ENCODE measurements around the gene VWA5B1.
A peak's percentile ranks its signal among the peaks of the same experiment; 100 is the strongest.

The VWA5B1 gene

DNA sequence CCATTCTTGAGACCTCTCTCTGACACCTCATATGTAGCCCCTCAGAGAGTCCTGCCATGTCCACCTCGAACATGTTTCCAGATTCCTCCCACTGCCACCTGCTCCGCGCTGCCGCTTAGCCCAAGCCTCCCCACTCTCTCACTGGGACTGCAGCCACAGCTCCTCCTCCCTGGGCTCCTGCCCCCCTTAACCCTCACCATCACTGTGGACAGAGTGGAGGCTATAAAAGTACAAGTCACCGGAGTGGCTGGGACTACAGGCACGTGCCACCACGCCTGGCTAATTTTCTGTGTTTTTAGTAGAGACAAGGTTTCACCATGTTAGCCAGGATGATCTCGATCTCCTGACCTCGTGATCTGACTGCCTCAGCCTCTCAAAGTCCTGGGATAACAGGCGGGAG is 77.0 kb downstream of the VWA5B1 start:
- TF ChIP-seq, protein P1, sequence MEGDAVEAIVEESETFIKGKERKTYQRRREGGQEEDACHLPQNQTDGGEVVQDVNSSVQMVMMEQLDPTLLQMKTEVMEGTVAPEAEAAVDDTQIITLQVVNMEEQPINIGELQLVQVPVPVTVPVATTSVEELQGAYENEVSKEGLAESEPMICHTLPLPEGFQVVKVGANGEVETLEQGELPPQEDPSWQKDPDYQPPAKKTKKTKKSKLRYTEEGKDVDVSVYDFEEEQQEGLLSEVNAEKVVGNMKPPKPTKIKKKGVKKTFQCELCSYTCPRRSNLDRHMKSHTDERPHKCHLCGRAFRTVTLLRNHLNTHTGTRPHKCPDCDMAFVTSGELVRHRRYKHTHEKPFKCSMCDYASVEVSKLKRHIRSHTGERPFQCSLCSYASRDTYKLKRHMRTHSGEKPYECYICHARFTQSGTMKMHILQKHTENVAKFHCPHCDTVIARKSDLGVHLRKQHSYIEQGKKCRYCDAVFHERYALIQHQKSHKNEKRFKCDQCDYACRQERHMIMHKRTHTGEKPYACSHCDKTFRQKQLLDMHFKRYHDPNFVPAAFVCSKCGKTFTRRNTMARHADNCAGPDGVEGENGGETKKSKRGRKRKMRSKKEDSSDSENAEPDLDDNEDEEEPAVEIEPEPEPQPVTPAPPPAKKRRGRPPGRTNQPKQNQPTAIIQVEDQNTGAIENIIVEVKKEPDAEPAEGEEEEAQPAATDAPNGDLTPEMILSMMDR (IDR thresholded peaks at IDR 0.05; ENCODE audit: low read depth, low read length) = no peak
- DNase-seq (ENCODE audit: extremely low read depth, low read depth) = no peak

DNA sequence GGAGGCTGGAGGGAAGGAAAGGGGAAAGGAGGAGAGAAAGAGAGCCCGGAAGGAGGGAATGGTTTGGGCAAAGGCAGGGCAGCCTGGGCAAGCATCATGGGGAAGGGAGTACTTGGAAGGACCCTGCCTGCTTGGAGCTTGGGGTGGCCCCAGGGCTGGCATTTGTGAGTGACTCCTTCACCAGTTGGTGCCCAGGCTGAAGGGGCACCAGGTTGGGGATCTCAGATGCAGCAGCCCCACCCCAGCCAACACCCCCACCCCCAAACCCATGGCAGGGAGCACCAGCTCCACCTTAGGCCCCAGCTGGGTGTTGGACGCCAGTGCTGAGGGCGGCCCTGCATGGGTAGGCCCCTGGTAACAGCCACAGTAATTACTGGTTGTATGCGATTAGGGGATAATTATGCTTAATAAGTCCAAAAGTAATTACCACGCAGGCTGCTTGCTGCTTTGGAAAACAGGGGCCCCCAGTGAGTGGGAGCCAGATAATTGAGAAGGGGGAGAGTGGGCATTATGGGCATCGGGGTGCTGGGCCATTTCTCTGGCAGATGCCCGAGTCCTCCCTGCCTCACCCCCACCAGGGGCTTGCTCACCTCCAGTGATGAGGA is 78.3 kb downstream of the VWA5B1 start:
- no peak for DNase-seq (ENCODE audit: extremely low read depth, low read depth)
- TF ChIP-seq, protein P1 (IDR thresholded peaks at IDR 0.05; ENCODE audit: low read depth, low read length) = no peak

DNA sequence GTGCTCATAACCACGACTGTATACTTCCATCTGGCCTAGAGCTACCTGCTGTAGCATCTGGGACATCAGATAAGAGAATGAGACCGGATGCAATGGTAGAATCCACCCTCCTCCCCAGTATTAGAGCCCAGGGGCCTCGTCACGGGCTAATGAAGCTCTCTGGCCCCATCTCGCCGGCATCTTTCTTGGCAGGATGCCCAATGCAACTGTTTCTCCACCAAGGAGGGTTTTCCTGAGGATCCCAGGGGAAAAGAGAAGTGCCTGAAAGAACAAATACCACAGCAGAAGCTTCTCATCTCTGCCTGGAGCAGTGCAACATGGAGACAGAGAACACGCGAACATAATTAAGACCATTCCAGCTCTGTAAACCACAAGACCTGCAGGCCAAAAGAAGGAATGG is 80.0 kb downstream of the VWA5B1 start:
- DNase-seq (ENCODE audit: extremely low read depth, low read depth) = peak; percentile 65
- TF ChIP-seq, protein P1 (IDR thresholded peaks at IDR 0.05; ENCODE audit: low read depth, low read length) = no peak

DNA sequence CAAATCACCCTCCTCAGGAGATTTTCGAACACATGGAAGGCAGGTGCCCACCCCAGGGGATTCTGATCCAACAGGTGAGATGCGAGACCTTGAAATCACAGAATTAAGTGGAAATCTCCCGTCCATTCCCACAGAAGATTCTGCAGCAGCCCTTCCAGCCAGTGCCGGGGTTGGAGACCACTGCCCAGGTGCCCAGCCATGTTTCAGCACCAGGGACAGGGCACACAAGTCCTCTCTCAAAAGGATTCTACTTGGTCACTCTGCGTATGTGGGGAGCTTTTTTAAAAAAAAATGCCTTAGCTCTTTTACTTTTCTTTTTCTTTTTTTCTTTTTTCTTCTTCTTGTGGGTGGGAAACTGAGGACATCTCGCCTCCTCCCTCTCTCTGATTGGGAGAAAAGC is 80.7 kb downstream of the VWA5B1 start:
- DNase-seq (ENCODE audit: extremely low read depth, low read depth) = no peak

DNA sequence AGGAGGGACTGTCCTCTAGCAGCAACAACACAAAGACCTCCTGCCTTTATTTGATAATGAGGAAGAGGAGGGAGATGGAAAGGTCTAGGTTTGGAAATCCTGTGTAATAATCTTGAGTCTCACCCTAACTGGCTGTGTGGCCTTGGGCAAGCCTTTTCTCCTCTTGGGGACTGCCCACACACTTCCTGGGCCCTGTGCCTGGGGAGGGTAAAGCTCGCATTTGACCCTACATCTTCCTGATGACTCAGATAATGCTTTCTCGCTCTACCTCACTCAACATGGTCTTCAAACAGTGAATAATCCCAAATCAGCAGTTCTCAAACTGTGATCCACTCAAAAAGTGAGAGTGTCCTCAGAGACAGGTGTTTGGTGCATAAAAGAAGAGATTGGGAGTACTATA is 81.2 kb downstream of the VWA5B1 start:
- no peak for DNase-seq (ENCODE audit: extremely low read depth, low read depth)
- TF ChIP-seq, protein P1 (IDR thresholded peaks at IDR 0.05; ENCODE audit: low read depth, low read length) = no peak

More for the DNA sequence above, 80.7 kb downstream of the VWA5B1 start:
- TF ChIP-seq, protein P1 (IDR thresholded peaks at IDR 0.05; ENCODE audit: low read depth, low read length) = no peak

DNA sequence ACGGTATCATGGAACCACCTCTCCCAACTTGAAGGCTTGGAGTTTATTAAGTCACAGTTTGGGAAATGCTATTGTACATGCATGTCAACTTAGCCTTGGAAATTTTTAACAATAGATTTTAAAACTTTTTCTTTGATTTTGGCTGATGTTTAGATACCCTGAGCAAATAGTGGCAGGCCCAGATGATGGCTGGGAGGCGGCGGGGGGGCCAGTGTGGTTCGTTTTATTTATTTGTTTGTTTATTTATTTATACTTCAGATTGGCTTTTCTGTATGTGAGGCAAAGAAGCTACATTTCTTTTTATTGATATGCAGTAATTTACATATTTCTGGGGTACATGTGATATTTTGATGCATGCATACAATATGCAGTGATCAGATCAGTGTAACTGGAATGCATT is 82.0 kb downstream of the VWA5B1 start:
- TF ChIP-seq, protein P1 (IDR thresholded peaks at IDR 0.05; ENCODE audit: low read depth, low read length) = no peak
- DNase-seq (ENCODE audit: extremely low read depth, low read depth) = no peak

DNA sequence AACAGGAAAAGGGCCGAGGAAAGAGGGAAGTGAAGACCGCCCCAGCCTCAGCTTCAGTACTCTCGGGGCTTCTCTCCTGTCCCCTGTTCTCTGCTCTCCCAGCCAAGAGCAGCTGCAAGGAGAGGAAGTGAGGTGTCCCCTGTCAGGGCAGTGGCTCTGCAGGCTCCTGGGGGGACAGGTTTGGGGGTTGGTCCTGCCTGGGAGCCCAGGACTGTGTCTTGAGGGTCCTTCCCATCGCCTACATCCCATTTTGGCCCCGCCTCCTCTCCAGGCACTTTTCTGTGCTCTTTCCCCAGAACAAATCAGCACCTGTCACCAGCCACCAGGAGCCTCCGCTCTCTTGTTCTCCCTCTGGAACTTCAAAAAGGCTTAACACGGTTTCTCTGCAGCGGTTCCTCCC is 82.6 kb downstream of the VWA5B1 start:
- TF ChIP-seq, protein P1 (IDR thresholded peaks at IDR 0.05; ENCODE audit: low read depth, low read length) = no peak
- DNase-seq (ENCODE audit: extremely low read depth, low read depth) = no peak

All from AG09319 (cell line).